Lung (tissue), 12 donors: Measurements from ENCODE around the gene CIP2A. TPM values are rescaled to one million over a fixed set of nuclear protein-coding genes. Genes with fewer than 3 reads are reported as not detected.

ENCODE experiments used
- ATAC-seq: fragments of 200-7000 bp; cut with Tn5 transposase; one replicate; pipeline ENCODE4 v1.9.1; 2020; ENCODE audit warnings: moderate number of reproducible peaks; ENCODE audit not compliant: insufficient read depth, low FRiP score
- DNase-seq, 3 donors: peaks; one replicate each; pipeline ENCODE4 v3.0.0-alpha.2; 2013 to 2017
- H3K27ac ChIP-seq, 2 donors: one replicate each; pipeline ENCODE4 v1.5.1; 2013; ENCODE audit warnings: mild to moderate bottlenecking in 2 of 2, moderate library complexity in 2 of 2, control low read depth in 1 of 2, inconsistent platforms in 1 of 2, low read depth in 1 of 2, low read length in 1 of 2
- H3K27me3 ChIP-seq, 3 donors: one replicate each; pipeline ENCODE4 v1.5.1; 2013; ENCODE audit warnings: low read length in 2 of 3; ENCODE audit not compliant: control insufficient read depth in 3 of 3, insufficient read depth in 3 of 3
- H3K36me3 ChIP-seq, 4 donors: one replicate each; pipeline ENCODE4 v1.5.1; 2013; ENCODE audit warnings: low read length in 4 of 4, mild to moderate bottlenecking in 1 of 4, moderate library complexity in 1 of 4; ENCODE audit not compliant: control insufficient read depth in 4 of 4, insufficient read depth in 4 of 4
- H3K4me1 ChIP-seq, 5 donors: one replicate each; pipeline ENCODE4 v1.5.1; 2013; ENCODE audit warnings: low read length in 5 of 5, mild to moderate bottlenecking in 2 of 5, moderate library complexity in 1 of 5; ENCODE audit not compliant: control insufficient read depth in 5 of 5, insufficient read depth in 5 of 5
- H3K4me3 ChIP-seq: one replicate; pipeline ENCODE4 v1.5.1; 2013; ENCODE audit warnings: mild to moderate bottlenecking, control low read depth, moderate library complexity
- H3K9ac ChIP-seq, 2 donors: one replicate each; pipeline ENCODE4 v1.5.1; 2013; ENCODE audit warnings: low read length in 2 of 2, control low read depth in 1 of 2; ENCODE audit not compliant: insufficient read depth in 1 of 2
- H3K9me3 ChIP-seq, 4 donors: one replicate each; pipeline ENCODE4 v1.5.1; 2013; ENCODE audit warnings: low read length in 3 of 4, mild to moderate bottlenecking in 1 of 4, moderate library complexity in 1 of 4; ENCODE audit not compliant: control insufficient read depth in 4 of 4, insufficient read depth in 3 of 4
- CTCF ChIP-seq: IDR thresholded peaks from 2 replicates; pipeline ENCODE4 v1.5.1; 2012; ENCODE audit warnings: mild to moderate bottlenecking; ENCODE audit errors: control extremely low read depth, extremely low read depth
- WGBS, 2 donors: extraction: QIAGEN DNeasy Blood & Tissue Kit; methylation state at CpG; one replicate each; pipeline ENCODE4 v1.1.7; 2013; 5-methylcytosine and 5-hydroxymethylcytosine counted together
- polyA plus RNA-seq, 2 donors: library from polyadenylated mRNA; stranded (reverse); fragments of 200-250 nt; gene quantifications; one replicate each; pipeline ENCODE4 v1.2.1, GENCODE V29; 2013
- total RNA-seq, 2 donors: library from RNA; depleted of rRNA in 1 of 2; stranded (reverse); fragments of >200 nt in 1 of 2; gene quantifications; one replicate each; pipeline ENCODE4 v1.2.1, GENCODE V29; 2014 to 2021
- donor health status: control.
- donor health status: control.
- donor health status: Bipolar disorder and iron deficiency.
- donor health status: healthy.
- donor health status: DM: yes; HTN: yes; CAD: no.

The CIP2A gene
- total and polyA plus RNA-seq, 4 donors: 1.1 to 12.9 (median 2.1) TPM

- no peak for ATAC-seq
- DNase-seq: no peak
These were observed 34.2 kb downstream of the CIP2A start for GRCh38 chr3:108554913-108555571.

GRCh38 chr3:108554229-108554628, 35.0 kb downstream of the CIP2A start:
- Histone ChIP-seq H3K9ac (no peak overlapping the region), H3K9me3 (no peaks in the 10 kb centered on the region), H3K36me3 (peaks cover 0 to 7% (median 3%) of the 10 kb centered on the region in 4 donors), H3K4me3 (no peak overlapping the region), H3K27ac (no peak overlapping the region), H3K4me1 (no peaks in the 10 kb centered on the region), H3K27me3 (no peaks in the 10 kb centered on the region)
- ATAC-seq: no peak
- no peak for TF ChIP-seq CTCF
- no peak for DNase-seq

More at GRCh38 chr3:108554913-108555571, 34.2 kb downstream of the CIP2A start:
- Histone ChIP-seq H3K27ac (no peak overlapping the region), H3K4me3 (no peak overlapping the region), H3K27me3 (no peaks in the 10 kb centered on the region), H3K36me3 (peaks cover 0 to 7% (median 3%) of the 10 kb centered on the region in 4 donors), H3K9me3 (no peaks in the 10 kb centered on the region), H3K9ac (no peak overlapping the region), H3K4me1 (no peaks in the 10 kb centered on the region)
- WGBS, 2 donors: 68 to 85% methylated on average over 3 of the region's 3 CpGs
- no peak for TF ChIP-seq CTCF

GRCh38 chr3:108552267-108553159, 36.7 kb downstream of the CIP2A start:
- Histone ChIP-seq H3K9ac (no peak overlapping the region), H3K4me1 (no peaks in the 10 kb centered on the region), H3K9me3 (no peaks in the 10 kb centered on the region), H3K27me3 (no peaks in the 10 kb centered on the region), H3K27ac (no peak overlapping the region), H3K4me3 (no peak overlapping the region), H3K36me3 (no peaks in the 10 kb centered on the region)
- 48 to 63% methylated on average over 4 of the region's 4 CpGs for WGBS, 2 donors
- ATAC-seq (peak; percentile 51), DNase-seq (peak in 2 of 3 donors; percentile 66 to 78)
- TF ChIP-seq CTCF: peak; percentile 39
